PC-9 (cell line): Measurements from ENCODE around the gene HLA-DOB. TPM values are rescaled to one million over a fixed set of nuclear protein-coding genes. Genes with fewer than 3 reads are reported as not detected.

Experiments
- BruUV-seq: library from RNA; stranded (reverse); fragments of 400-500 nt; replicated peaks from 2 replicates; lab custom pipeline; 2021; lab: Mats Ljungman, UMichigan
- CTCF ChIA-PET: fragments of 300-600 bp; sonication (Branson Sonifier 250); formaldehyde crosslinking; loops from one replicate; lab custom pipeline; 2022; ENCODE audit warnings: antibody characterized with exemption; lab: Charles Lee
- POLR2A ChIA-PET: fragments of 300-600 bp; sonication (Branson Sonifier 250); formaldehyde crosslinking; loops from one replicate; lab custom pipeline; 2022; ENCODE audit warnings: antibody characterized with exemption; ENCODE audit not compliant: unreplicated experiment; lab: Charles Lee
- DNase-seq, 2 experiments: peaks; one replicate each; pipeline versions ENCODE4 v3.0.0 to v3.0.0-alpha.2; 2015 to 2022; ENCODE audit warnings: mixed read lengths in 1 of 2
- H2AFZ ChIP-seq: fragments of 200-600 bp; sonication (generic); 2 replicates; pipeline ENCODE4 v1.8.1; 2017; ENCODE audit warnings: antibody characterized with exemption
- H3F3A ChIP-seq: fragments of 200-600 bp; sonication (generic); 2 replicates; pipeline ENCODE4 v1.8.1; 2017; ENCODE audit warnings: antibody characterized with exemption, mild to moderate bottlenecking, low read depth; ENCODE audit not compliant: insufficient read depth
- H3K27ac ChIP-seq: fragments of 200-600 bp; sonication (generic); 2 replicates; pipeline ENCODE4 v1.6.1; 2016; ENCODE audit warnings: mixed run types
- H3K27me3 ChIP-seq: fragments of 200-600 bp; sonication (generic); 2 replicates; pipeline ENCODE4 v1.6.1; 2016; ENCODE audit warnings: low read depth, mixed run types; ENCODE audit not compliant: insufficient read depth
- H3K36me3 ChIP-seq: fragments of 200-600 bp; sonication (generic); 2 replicates; pipeline ENCODE4 v1.6.1; 2016; ENCODE audit warnings: low read depth, mixed run types
- H3K4me1 ChIP-seq: fragments of 200-600 bp; sonication (generic); replicated peaks from 2 replicates; pipeline ENCODE4 v1.6.1; 2016; ENCODE audit warnings: mixed run types; ENCODE audit not compliant: insufficient read depth
- H3K4me2 ChIP-seq: fragments of 200-600 bp; sonication (generic); 2 replicates; pipeline ENCODE4 v1.6.1; 2017; ENCODE audit warnings: mixed run types
- H3K4me3 ChIP-seq: fragments of 200-600 bp; sonication (generic); 2 replicates; pipeline ENCODE4 v1.6.1; 2016; ENCODE audit warnings: mixed run types
- H3K79me2 ChIP-seq: fragments of 200-600 bp; sonication (generic); 2 replicates; pipeline ENCODE4 v1.6.1; 2017; ENCODE audit warnings: low read depth, mixed run types
- H3K9me2 ChIP-seq: fragments of 200-600 bp; sonication (generic); 2 replicates; pipeline ENCODE4 v1.8.1; 2017; ENCODE audit warnings: mild to moderate bottlenecking; ENCODE audit not compliant: insufficient read depth
- H3K9me3 ChIP-seq: fragments of 200-600 bp; sonication (generic); 2 replicates; pipeline ENCODE4 v1.8.1; 2016; ENCODE audit warnings: low read depth; ENCODE audit not compliant: insufficient read depth
- H4K20me1 ChIP-seq: fragments of 200-600 bp; sonication (generic); 2 replicates; pipeline ENCODE4 v1.8.1; 2017; ENCODE audit not compliant: insufficient read depth
- EZH2 ChIP-seq: fragments of 200-600 bp; sonication (generic); IDR thresholded peaks from 2 replicates; pipeline ENCODE4 v1.8.0; 2017; ENCODE audit warnings: antibody characterized with exemption, low read depth
- intact Hi-C: fragments of 100-400 bp; cut with micrococcal nuclease; formaldehyde crosslinking; loops from one replicate; pipeline ENCODE4 v1.10.0; 2022; ENCODE audit not compliant: unreplicated experiment
- total RNA-seq: library from RNA; stranded (reverse); gene quantifications from 2 replicates; pipeline ENCODE4 v1.2.3, GENCODE V29; 2021
- TF ChIP-seq, protein P1 (sequence below): fragments of 200-600 bp; sonication (generic); conservative IDR thresholded peaks from 2 replicates; pipeline ENCODE4 v1.6.1; 2017; ENCODE audit warnings: mixed run types, antibody characterized with exemption, mild to moderate bottlenecking, moderate library complexity

The HLA-DOB gene
- total RNA-seq, 1 experiment from 2014 or later: 3.4 TPM

DNA sequence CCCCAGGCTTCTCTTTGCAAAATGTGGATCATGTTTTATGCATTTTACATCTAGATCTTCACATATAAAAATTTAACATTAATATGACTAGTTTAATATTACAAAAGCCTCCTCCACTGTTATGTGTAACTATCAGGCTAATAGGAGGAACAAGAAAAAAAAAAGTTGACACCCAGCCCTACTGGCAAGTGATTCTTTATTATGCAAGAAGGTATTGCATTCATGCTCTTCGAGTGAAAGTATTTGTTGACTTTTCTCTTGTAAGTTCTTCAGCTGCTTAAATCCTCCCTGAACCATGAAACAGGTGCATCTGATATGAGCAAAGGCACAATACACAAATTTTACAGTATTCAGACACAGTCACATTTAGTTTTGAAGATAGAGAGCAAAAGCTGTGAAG lies 52.8 kb downstream of the HLA-DOB start:
- Histone ChIP-seq H3K4me2 (no peak overlapping the region), H4K20me1 (no peaks in the 10 kb centered on the region), H3K27ac (no peak overlapping the region), H3K9me3 (no peaks in the 10 kb centered on the region), H3F3A (no peaks in the 10 kb centered on the region), H2AFZ (no peak overlapping the region), H3K36me3 (no peaks in the 10 kb centered on the region), H3K9me2 (no peaks in the 10 kb centered on the region), H3K4me1 (no peaks in the 10 kb centered on the region), H3K4me3 (no peak overlapping the region), H3K27me3 (peaks cover 67% of the 10 kb centered on the region), H3K79me2 (no peaks in the 10 kb centered on the region)
- ChIA-PET POLR2A (no interaction called here), CTCF (no interaction called here)
- no TSS peak for BruUV-seq
- intact Hi-C loops: no loop called here
- no peak for DNase-seq
- TF ChIP-seq, protein P1, sequence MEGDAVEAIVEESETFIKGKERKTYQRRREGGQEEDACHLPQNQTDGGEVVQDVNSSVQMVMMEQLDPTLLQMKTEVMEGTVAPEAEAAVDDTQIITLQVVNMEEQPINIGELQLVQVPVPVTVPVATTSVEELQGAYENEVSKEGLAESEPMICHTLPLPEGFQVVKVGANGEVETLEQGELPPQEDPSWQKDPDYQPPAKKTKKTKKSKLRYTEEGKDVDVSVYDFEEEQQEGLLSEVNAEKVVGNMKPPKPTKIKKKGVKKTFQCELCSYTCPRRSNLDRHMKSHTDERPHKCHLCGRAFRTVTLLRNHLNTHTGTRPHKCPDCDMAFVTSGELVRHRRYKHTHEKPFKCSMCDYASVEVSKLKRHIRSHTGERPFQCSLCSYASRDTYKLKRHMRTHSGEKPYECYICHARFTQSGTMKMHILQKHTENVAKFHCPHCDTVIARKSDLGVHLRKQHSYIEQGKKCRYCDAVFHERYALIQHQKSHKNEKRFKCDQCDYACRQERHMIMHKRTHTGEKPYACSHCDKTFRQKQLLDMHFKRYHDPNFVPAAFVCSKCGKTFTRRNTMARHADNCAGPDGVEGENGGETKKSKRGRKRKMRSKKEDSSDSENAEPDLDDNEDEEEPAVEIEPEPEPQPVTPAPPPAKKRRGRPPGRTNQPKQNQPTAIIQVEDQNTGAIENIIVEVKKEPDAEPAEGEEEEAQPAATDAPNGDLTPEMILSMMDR: no peak
- no peak for TF ChIP-seq EZH2

DNA sequence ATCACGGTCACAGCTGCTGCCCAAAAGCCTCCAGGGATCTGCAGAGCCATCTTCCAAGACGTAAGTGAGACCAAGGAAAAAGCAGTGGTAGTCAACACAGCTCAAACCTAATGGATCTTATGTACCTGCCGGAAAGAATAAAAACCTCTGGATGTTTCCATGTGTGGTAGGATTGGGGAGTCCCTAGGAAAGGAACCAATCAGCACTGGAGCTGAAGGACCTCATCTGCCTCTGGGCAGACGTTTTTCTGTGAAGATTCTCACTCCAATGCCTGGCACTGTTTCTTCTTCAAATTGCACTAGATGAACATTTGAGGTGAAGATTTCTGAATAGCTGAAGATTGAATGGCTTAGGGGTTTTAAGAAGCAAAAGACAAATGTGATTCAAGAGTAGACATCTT lies 53.4 kb downstream of the HLA-DOB start, which contains the start of gene HLA-DQB2:
Gene HLA-DQB2 (minus strand): TSS at position 112 of the 400 bp plus-strand sequence. CDS start 62 bp downstream, at position 50.
- ChIA-PET CTCF (no interaction called here), POLR2A (no interaction called here)
- H3K36me3 ChIP-seq: no peaks in the 10 kb centered on the region
- H2AFZ ChIP-seq: no peak within 1 kb of the TSS
- no peaks in the 10 kb centered on the region for H3F3A ChIP-seq
- H3K4me1 ChIP-seq: no peaks in the 10 kb centered on the region
- no peak for DNase-seq
- no peaks in the 10 kb centered on the region for H3K79me2 ChIP-seq
- H3K4me2 ChIP-seq: no peak within 1 kb of the TSS
- no TSS peak for BruUV-seq
- TF ChIP-seq, protein P1: no peak
- no peak for TF ChIP-seq EZH2
- H4K20me1 ChIP-seq: no peaks in the 10 kb centered on the region
- no peak within 1 kb of the TSS for H3K4me3 ChIP-seq
- intact Hi-C loops: no loop called here
- no peak within 1 kb of the TSS for H3K27ac ChIP-seq
- peaks cover 73% of the 10 kb centered on the region for H3K27me3 ChIP-seq
- H3K9me2 ChIP-seq: no peaks in the 10 kb centered on the region
- H3K9me3 ChIP-seq: no peaks in the 10 kb centered on the region

Other genes starting within 250 kb of the HLA-DOB start
- gene HLA-DRB1, start 227.2 kb downstream of the HLA-DOB start, total RNA-seq: 2.3 and 3.1 TPM in 2 replicates
- gene HLA-DQA1, start 179.6 kb downstream of the HLA-DOB start, total RNA-seq: not detected in 2 replicates
- 3.8 and 5.9 TPM in 2 replicates for gene HLA-DQB1, start 150.3 kb downstream of the HLA-DOB start, total RNA-seq
- gene HLA-DQA2, start 75.6 kb downstream of the HLA-DOB start, total RNA-seq: not detected in 2 replicates
- not detected in 2 replicates for gene HLA-DQB2, start 53.5 kb downstream of the HLA-DOB start, total RNA-seq
- gene TAP2, start 21.7 kb upstream of the HLA-DOB start, total RNA-seq: 70.6 and 91.2 TPM in 2 replicates
- gene PSMB8, start 27.0 kb upstream of the HLA-DOB start, total RNA-seq: 70.8 and 101 TPM in 2 replicates
- 23.1 and 23.4 TPM in 2 replicates for gene TAP1, start 36.7 kb upstream of the HLA-DOB start, total RNA-seq
- gene PSMB9, start 37.2 kb upstream of the HLA-DOB start, total RNA-seq: 37.6 and 48.4 TPM in 2 replicates
- gene HLA-DMB, start 124.0 kb upstream of the HLA-DOB start, total RNA-seq: 0.73 and 1.1 TPM in 2 replicates
- gene HLA-DMA, start 136.1 kb upstream of the HLA-DOB start, total RNA-seq: 18.3 and 22.1 TPM in 2 replicates
- gene BRD2, start 151.6 kb upstream of the HLA-DOB start, total RNA-seq: 130 and 157 TPM in 2 replicates
- not detected in 2 replicates for gene HLA-DOA, start 192.6 kb upstream of the HLA-DOB start, total RNA-seq